K562 (cell line): ENCODE measurements around the gene SLC7A14. TPM values are rescaled to one million over a fixed set of nuclear protein-coding genes. Genes with fewer than 3 reads are reported as not detected.

ENCODE experiments used
- ARID2 ChIP-seq: fragments of 450-650 bp; IDR thresholded peaks from 2 replicates; pipeline ENCODE4 v1.6.1; 2017; ENCODE audit warnings: antibody characterized with exemption, mild to moderate bottlenecking
- CBFB ChIP-seq: sonication (generic); formaldehyde crosslinking; IDR thresholded peaks from 2 replicates; pipeline ENCODE4 v1.4.0; 2020; ENCODE audit warnings: mild to moderate bottlenecking, missing genetic modification reagents
- COPS2 ChIP-seq: fragments of 450-650 bp; conservative IDR thresholded peaks from 2 replicates; pipeline ENCODE4 v1.6.1; 2016; ENCODE audit warnings: mild to moderate bottlenecking, moderate library complexity
- EP300 ChIP-seq: IDR thresholded peaks from 2 replicates; pipeline ENCODE4 v1.6.1; 2012; ENCODE audit warnings: low read length, improper control_type of control experiment
- HDAC2 ChIP-seq: fragments of 450-650 bp; IDR thresholded peaks from 2 replicates; pipeline ENCODE4 v1.6.1; 2016; ENCODE audit warnings: mild to moderate bottlenecking
- MAFG ChIP-seq: fragments of 450-650 bp; conservative IDR thresholded peaks from 2 replicates; pipeline ENCODE4 v1.6.1; 2016; ENCODE audit warnings: missing genetic modification characterization, missing compliant biosample characterization
- NEUROD1 ChIP-seq: fragments of 150-350 bp; IDR thresholded peaks from 2 replicates; pipeline ENCODE4 v1.6.1; 2014; ENCODE audit warnings: borderline replicate concordance, low read length, low read depth; ENCODE audit not compliant: partially characterized antibody
- NFYB ChIP-seq: IDR thresholded peaks from 2 replicates; pipeline ENCODE4 v1.6.1; 2011; ENCODE audit warnings: mild to moderate bottlenecking, moderate library complexity; ENCODE audit not compliant: insufficient read length; ENCODE audit errors: extremely low read depth
- NR4A1 ChIP-seq, 2 experiments: fragments of 250-450 bp in 1 of 2; fragments of 450-650 bp in 1 of 2; sonication (Bioruptor Pico) in 1 of 2; IDR thresholded peaks; 2 replicates each; pipeline versions ENCODE4 v1.4.0 to v1.6.1; 2016 to 2020; ENCODE audit warnings: mild to moderate bottlenecking in 2 of 2, missing compliant biosample characterization in 1 of 2, missing genetic modification characterization in 1 of 2, moderate library complexity in 1 of 2
- PML ChIP-seq: IDR thresholded peaks from 2 replicates; pipeline ENCODE4 v1.6.1; 2012; ENCODE audit warnings: low read length, inconsistent platforms
- PRMT5 ChIP-seq: sonication (generic); formaldehyde crosslinking; IDR thresholded peaks from 2 replicates; pipeline ENCODE4 v1.5.0; 2020; ENCODE audit warnings: missing genetic modification reagents
- TEAD4 ChIP-seq, 2 experiments: sonication (generic) in 1 of 2; formaldehyde crosslinking in 1 of 2; IDR thresholded peaks; 2 replicates each; pipeline versions ENCODE4 v1.6.1 to v1.8.0; 2012 to 2022; ENCODE audit warnings: borderline replicate concordance in 1 of 2, inconsistent platforms in 1 of 2, low read length in 1 of 2, mild to moderate bottlenecking in 1 of 2, missing genetic modification reagents in 1 of 2
- ZNF551 ChIP-seq: fragments of 250-450 bp; sonication (Bioruptor Pico); IDR thresholded peaks from 2 replicates; pipeline ENCODE4 v1.5.0; 2021; ENCODE audit warnings: mild to moderate bottlenecking, moderate library complexity
- ZNF766 ChIP-seq: fragments of 200-800 bp; sonication (Bioruptor generic); conservative IDR thresholded peaks from 2 replicates; pipeline ENCODE4 v1.6.1; 2016; ENCODE audit warnings: missing genetic modification characterization, missing compliant biosample characterization
- polyA plus RNA-seq, 8 experiments: library from polyadenylated mRNA; depleted of rRNA in 4 of 8; stranded (reverse) in 5 of 8; unstranded in 3 of 8; fragments of >200 nt; fragmentation: Nextera tagmentation in 2 of 8; fragmentation: Illumina TruSeq in 1 of 8; extraction: Ambion mirVana in 2 of 8; extraction: Trizol in 1 of 8; gene quantifications; 2 replicates each; pipeline versions ENCODE4 v1.2.1 to v1.2.3, GENCODE V29; 2011 to 2014; ENCODE audit warnings: inconsistent platforms in 1 of 8, missing spikeins in 1 of 8
- total RNA-seq, 7 experiments: library from RNA; depleted of rRNA in 6 of 7; stranded (reverse); fragments of >200 nt in 6 of 7; fragmentation: Illumina TruSeq in 2 of 7; extraction: Trizol in 2 of 7; gene quantifications; 2 replicates each; pipeline versions ENCODE4 v1.2.1 to v1.2.3, GENCODE V29; 2011 to 2021; ENCODE audit warnings: low replicate concordance in 1 of 7
- TF ChIP-seq, protein P1 (sequence below), 2 experiments: IDR thresholded peaks in 1 of 2; conservative IDR thresholded peaks in 1 of 2; 2 replicates each; pipeline ENCODE4 v1.6.1; 2016; ENCODE audit warnings: low read depth in 2 of 2, mild to moderate bottlenecking in 1 of 2, missing compliant biosample characterization in 1 of 2, missing genetic modification characterization in 1 of 2, moderate library complexity in 1 of 2
- TF ChIP-seq, protein P2 (sequence below), 2 experiments: fragments of 150-350 bp in 1 of 2; IDR thresholded peaks; 2 replicates each; pipeline ENCODE4 v1.6.1; 2012 to 2016; ENCODE audit warnings: low read depth in 2 of 2, low read length in 2 of 2, mild to moderate bottlenecking in 1 of 2, moderate library complexity in 1 of 2
- TF ChIP-seq, protein P3 (sequence below): fragments of 450-650 bp; IDR thresholded peaks from 2 replicates; pipeline ENCODE4 v1.6.1; 2016; ENCODE audit warnings: mild to moderate bottlenecking
- TF ChIP-seq, protein P4 (sequence below): IDR thresholded peaks from 2 replicates; pipeline ENCODE4 v1.6.1; 2014; ENCODE audit warnings: antibody characterized with exemption

The SLC7A14 gene
- total and polyA plus RNA-seq, 9 of the 15 experiments (the other 6 are each of a cell fraction or from before 2014, with no cell fraction given) = not detected

DNA sequence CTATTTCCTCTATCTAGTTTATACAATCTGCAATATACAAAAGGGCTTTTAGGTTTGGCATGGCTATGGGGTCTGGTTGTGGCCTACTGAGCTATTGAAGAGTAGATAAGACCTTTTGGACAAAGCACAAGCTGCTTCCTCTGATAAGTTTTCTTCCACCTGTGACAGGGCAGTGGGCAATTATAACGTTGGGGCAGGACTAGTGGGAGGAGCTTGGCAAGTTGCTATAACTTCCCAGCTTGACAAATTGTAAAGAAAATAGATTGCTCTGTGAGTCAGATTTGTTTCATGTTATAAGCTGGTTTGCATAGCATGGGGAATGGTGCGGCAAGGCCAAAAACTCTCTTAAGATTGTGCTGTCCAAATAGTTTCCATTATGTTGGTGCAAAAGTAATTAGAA lies 64.9 kb downstream of the SLC7A14 start (continued):
- TF ChIP-seq HDAC2 (0 out of 2 replicates have a peak, but pooled peaks have one; percentile 54), MAFG (tag) (no peak), ZNF551 (CRISPR knock-in tag) (no peak), ARID2 (no peak), NFYB (no peak), PRMT5 (CRISPR knock-in tag) (no peak), EP300 (peak; percentile 69), NR4A1 (CRISPR knock-in tag; IDR thresholded peaks at IDR 0.05) (no peak), NR4A1 (tag; IDR thresholded peaks at IDR 0.05) (no peak), NEUROD1 (no peak), PML (peak; percentile 82), COPS2 (no peak), ZNF766 (CRISPR knock-in tag) (peak; percentile 70; the same call in 1 of the 2 replicates), CBFB (no peak), TEAD4 (IDR thresholded peaks at IDR 0.05; ENCODE audit: low read length) (peak; percentile 91), TEAD4 (CRISPR knock-in tag; IDR thresholded peaks at IDR 0.05; ENCODE audit: borderline replicate concordance) (no peak)
- TF ChIP-seq, protein P1, sequence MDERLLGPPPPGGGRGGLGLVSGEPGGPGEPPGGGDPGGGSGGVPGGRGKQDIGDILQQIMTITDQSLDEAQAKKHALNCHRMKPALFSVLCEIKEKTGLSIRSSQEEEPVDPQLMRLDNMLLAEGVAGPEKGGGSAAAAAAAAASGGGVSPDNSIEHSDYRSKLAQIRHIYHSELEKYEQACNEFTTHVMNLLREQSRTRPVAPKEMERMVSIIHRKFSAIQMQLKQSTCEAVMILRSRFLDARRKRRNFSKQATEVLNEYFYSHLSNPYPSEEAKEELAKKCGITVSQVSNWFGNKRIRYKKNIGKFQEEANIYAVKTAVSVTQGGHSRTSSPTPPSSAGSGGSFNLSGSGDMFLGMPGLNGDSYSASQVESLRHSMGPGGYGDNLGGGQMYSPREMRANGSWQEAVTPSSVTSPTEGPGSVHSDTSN (CRISPR knock-in tag; IDR thresholded peaks at IDR 0.05; ENCODE audit: low read depth) = no peak
- TF ChIP-seq, protein P1 (tag; conservative IDR thresholded peaks at IDR 0.05; ENCODE audit: low read depth) = peak; percentile 48; the same call in 1 of the 2 replicates
- TF ChIP-seq, protein P2, sequence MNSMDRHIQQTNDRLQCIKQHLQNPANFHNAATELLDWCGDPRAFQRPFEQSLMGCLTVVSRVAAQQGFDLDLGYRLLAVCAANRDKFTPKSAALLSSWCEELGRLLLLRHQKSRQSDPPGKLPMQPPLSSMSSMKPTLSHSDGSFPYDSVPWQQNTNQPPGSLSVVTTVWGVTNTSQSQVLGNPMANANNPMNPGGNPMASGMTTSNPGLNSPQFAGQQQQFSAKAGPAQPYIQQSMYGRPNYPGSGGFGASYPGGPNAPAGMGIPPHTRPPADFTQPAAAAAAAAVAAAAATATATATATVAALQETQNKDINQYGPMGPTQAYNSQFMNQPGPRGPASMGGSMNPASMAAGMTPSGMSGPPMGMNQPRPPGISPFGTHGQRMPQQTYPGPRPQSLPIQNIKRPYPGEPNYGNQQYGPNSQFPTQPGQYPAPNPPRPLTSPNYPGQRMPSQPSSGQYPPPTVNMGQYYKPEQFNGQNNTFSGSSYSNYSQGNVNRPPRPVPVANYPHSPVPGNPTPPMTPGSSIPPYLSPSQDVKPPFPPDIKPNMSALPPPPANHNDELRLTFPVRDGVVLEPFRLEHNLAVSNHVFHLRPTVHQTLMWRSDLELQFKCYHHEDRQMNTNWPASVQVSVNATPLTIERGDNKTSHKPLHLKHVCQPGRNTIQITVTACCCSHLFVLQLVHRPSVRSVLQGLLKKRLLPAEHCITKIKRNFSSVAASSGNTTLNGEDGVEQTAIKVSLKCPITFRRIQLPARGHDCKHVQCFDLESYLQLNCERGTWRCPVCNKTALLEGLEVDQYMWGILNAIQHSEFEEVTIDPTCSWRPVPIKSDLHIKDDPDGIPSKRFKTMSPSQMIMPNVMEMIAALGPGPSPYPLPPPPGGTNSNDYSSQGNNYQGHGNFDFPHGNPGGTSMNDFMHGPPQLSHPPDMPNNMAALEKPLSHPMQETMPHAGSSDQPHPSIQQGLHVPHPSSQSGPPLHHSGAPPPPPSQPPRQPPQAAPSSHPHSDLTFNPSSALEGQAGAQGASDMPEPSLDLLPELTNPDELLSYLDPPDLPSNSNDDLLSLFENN (IDR thresholded peaks at IDR 0.05; ENCODE audit: low read depth in 2 of 2, low read length in 2 of 2) = peak in 1 of 2 experiments; percentile 68; a peak in 1 of 4 replicates
- TF ChIP-seq, protein P3, sequence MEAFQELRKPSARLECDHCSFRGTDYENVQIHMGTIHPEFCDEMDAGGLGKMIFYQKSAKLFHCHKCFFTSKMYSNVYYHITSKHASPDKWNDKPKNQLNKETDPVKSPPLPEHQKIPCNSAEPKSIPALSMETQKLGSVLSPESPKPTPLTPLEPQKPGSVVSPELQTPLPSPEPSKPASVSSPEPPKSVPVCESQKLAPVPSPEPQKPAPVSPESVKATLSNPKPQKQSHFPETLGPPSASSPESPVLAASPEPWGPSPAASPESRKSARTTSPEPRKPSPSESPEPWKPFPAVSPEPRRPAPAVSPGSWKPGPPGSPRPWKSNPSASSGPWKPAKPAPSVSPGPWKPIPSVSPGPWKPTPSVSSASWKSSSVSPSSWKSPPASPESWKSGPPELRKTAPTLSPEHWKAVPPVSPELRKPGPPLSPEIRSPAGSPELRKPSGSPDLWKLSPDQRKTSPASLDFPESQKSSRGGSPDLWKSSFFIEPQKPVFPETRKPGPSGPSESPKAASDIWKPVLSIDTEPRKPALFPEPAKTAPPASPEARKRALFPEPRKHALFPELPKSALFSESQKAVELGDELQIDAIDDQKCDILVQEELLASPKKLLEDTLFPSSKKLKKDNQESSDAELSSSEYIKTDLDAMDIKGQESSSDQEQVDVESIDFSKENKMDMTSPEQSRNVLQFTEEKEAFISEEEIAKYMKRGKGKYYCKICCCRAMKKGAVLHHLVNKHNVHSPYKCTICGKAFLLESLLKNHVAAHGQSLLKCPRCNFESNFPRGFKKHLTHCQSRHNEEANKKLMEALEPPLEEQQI = 0 out of 2 replicates have a peak, but pooled peaks have one; percentile 62
- TF ChIP-seq, protein P4, sequence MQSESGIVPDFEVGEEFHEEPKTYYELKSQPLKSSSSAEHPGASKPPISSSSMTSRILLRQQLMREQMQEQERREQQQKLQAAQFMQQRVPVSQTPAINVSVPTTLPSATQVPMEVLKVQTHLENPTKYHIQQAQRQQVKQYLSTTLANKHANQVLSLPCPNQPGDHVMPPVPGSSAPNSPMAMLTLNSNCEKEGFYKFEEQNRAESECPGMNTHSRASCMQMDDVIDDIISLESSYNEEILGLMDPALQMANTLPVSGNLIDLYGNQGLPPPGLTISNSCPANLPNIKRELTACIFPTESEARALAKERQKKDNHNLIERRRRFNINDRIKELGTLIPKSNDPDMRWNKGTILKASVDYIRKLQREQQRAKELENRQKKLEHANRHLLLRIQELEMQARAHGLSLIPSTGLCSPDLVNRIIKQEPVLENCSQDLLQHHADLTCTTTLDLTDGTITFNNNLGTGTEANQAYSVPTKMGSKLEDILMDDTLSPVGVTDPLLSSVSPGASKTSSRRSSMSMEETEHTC = no peak
